ENCODE measurements around the gene DRAP1. TPM values are rescaled to one million over a fixed set of nuclear protein-coding genes. Genes with fewer than 3 reads are reported as not detected.

DRAP1 gene
- total and polyA plus RNA-seq, 2 donors from 2014 or later = 51.2 to 150 TPM

- DNase-seq = peak in 2 of 5 donors; percentile 47 to 49
Observed at GRCh38 chr11:65883058-65883761, 36.0 kb upstream of the DRAP1 start.

GRCh38 chr11:65883786-65884715, 35.2 kb upstream of the DRAP1 start:
- Histone ChIP-seq H3K36me3 (ENCODE audit: control insufficient read depth in 2 of 3, insufficient read depth in 3 of 3, low read length in 3 of 3) (peaks cover 4 to 12% (median 5%) of the 10 kb centered on the region in 3 donors), H3K27me3 (ENCODE audit: control insufficient read depth, insufficient read depth, low read length) (no peaks in the 10 kb centered on the region), H3K4me3 (ENCODE audit: low read length in 3 of 3) (no peak overlapping the region), H3K9me3 (ENCODE audit: control insufficient read depth in 2 of 3, insufficient read depth in 1 of 3, low read length in 3 of 3) (no peaks in the 10 kb centered on the region), H3K4me1 (ENCODE audit: control insufficient read depth in 2 of 3, insufficient read depth in 2 of 3, low read depth in 1 of 3, low read length in 3 of 3) (peaks cover 0 to 15% (median 8%) of the 10 kb centered on the region in 3 donors), H3K27ac (ENCODE audit: low read depth in 2 of 2, low read length in 2 of 2) (no peak overlapping the region), H3K9ac (ENCODE audit: low read length in 3 of 3) (no peak overlapping the region)
- FAIRE-seq = no peak
- no peak for TF ChIP-seq CTCF (IDR thresholded peaks at IDR 0.05; ENCODE audit: borderline replicate concordance, extremely low read depth, insufficient read depth)
- peak in 2 of 5 donors; percentile 40 to 71 for DNase-seq
- intact Hi-C loops (cut with DNase I) = loop anchor here (10.0 kb wide), 1 partner anchor 101 kb away; no protein-coding TSS in a partner anchor

More at GRCh38 chr11:65883058-65883761, 36.0 kb upstream of the DRAP1 start:
- Histone ChIP-seq H3K4me1 (ENCODE audit: control insufficient read depth in 2 of 3, insufficient read depth in 2 of 3, low read depth in 1 of 3, low read length in 3 of 3) (peaks cover 0 to 10% (median 8%) of the 10 kb centered on the region in 3 donors), H3K27ac (ENCODE audit: low read depth in 2 of 2, low read length in 2 of 2) (no peak overlapping the region), H3K4me3 (ENCODE audit: low read length in 3 of 3) (no peak overlapping the region), H3K36me3 (ENCODE audit: control insufficient read depth in 2 of 3, insufficient read depth in 3 of 3, low read length in 3 of 3) (peaks cover 4 to 12% (median 5%) of the 10 kb centered on the region in 3 donors), H3K9ac (ENCODE audit: low read length in 3 of 3) (no peak overlapping the region), H3K27me3 (ENCODE audit: control insufficient read depth, insufficient read depth, low read length) (no peaks in the 10 kb centered on the region), H3K9me3 (ENCODE audit: control insufficient read depth in 2 of 3, insufficient read depth in 1 of 3, low read length in 3 of 3) (no peaks in the 10 kb centered on the region)
- TF ChIP-seq CTCF (IDR thresholded peaks at IDR 0.05; ENCODE audit: borderline replicate concordance, extremely low read depth, insufficient read depth) = no peak
- intact Hi-C loops (cut with DNase I) = loop anchor here (10.0 kb wide), 1 partner anchor 102 kb away; no protein-coding TSS in a partner anchor
- no peak for FAIRE-seq

GRCh38 chr11:65884716-65885092, 34.5 kb upstream of the DRAP1 start:
- Histone ChIP-seq H3K27me3 (ENCODE audit: control insufficient read depth, insufficient read depth, low read length) (no peaks in the 10 kb centered on the region), H3K27ac (ENCODE audit: low read depth in 2 of 2, low read length in 2 of 2) (no peak overlapping the region), H3K4me3 (ENCODE audit: low read length in 3 of 3) (no peak overlapping the region), H3K36me3 (ENCODE audit: control insufficient read depth in 2 of 3, insufficient read depth in 3 of 3, low read length in 3 of 3) (peaks cover 4 to 12% (median 5%) of the 10 kb centered on the region in 3 donors), H3K9me3 (ENCODE audit: control insufficient read depth in 2 of 3, insufficient read depth in 1 of 3, low read length in 3 of 3) (no peaks in the 10 kb centered on the region), H3K9ac (ENCODE audit: low read length in 3 of 3) (no peak overlapping the region), H3K4me1 (ENCODE audit: control insufficient read depth in 2 of 3, insufficient read depth in 2 of 3, low read depth in 1 of 3, low read length in 3 of 3) (peaks cover 0 to 19% (median 8%) of the 10 kb centered on the region in 3 donors)
- intact Hi-C loops (cut with DNase I) = loop anchor here (10.0 kb wide), 1 partner anchor 100 kb away; no protein-coding TSS in a partner anchor
- FAIRE-seq (no peak), DNase-seq (peak; percentile 65 to 91 (median 79))
- TF ChIP-seq CTCF (IDR thresholded peaks at IDR 0.05; ENCODE audit: borderline replicate concordance, extremely low read depth, insufficient read depth) = peak; percentile 100
